Stimulated activated naive CD8-positive, alpha-beta T cell treated with anti-CD3 and anti-CD28 coated beads, Interleukin-15, amount 100 ng/mL, for 72 hours (primary cell): ENCODE measurements around the gene SLC35F1.
A peak's percentile ranks its signal among the peaks of the same experiment; 100 is the strongest.
"Not testable (repeated sequence)": the region's sequence is repeated elsewhere in the genome, so short reads cannot be mapped to it uniquely, and the experiment has no call there.

Experiments used
- ATAC-seq: fragments of 150-1000 bp; cut with Tn5 transposase; 2 replicates; pipeline ENCODE4 v1.10.0; 2021; ENCODE audit warnings: mild to moderate bottlenecking, moderate library complexity
- DNase-seq, 2 donors: peaks; one replicate each; pipeline ENCODE4 v3.0.0; 2021 to 2022
- H3K27ac Mint-ChIP-seq, 2 donors: one replicate each; pipeline ENCODE4 v1.8.0; 2022; ENCODE audit warnings: mild to moderate bottlenecking in 2 of 2, mixed read lengths in 2 of 2, moderate library complexity in 2 of 2
- H3K27me3 Mint-ChIP-seq: one replicate; pipeline ENCODE4 v1.8.0; 2022; ENCODE audit warnings: mixed read lengths
- H3K4me1 Mint-ChIP-seq: one replicate; pipeline ENCODE4 v1.8.0; 2022; ENCODE audit warnings: mild to moderate bottlenecking, mixed read lengths
- H3K4me3 Mint-ChIP-seq, 2 donors: one replicate each; pipeline ENCODE4 v1.8.0; 2022; ENCODE audit warnings: mild to moderate bottlenecking in 2 of 2, mixed read lengths in 2 of 2, moderate library complexity in 1 of 2
- H3K9me3 Mint-ChIP-seq, 2 donors: one replicate each; pipeline ENCODE4 v1.8.0; 2022; ENCODE audit warnings: mixed read lengths in 2 of 2

The SLC35F1 gene

DNA sequence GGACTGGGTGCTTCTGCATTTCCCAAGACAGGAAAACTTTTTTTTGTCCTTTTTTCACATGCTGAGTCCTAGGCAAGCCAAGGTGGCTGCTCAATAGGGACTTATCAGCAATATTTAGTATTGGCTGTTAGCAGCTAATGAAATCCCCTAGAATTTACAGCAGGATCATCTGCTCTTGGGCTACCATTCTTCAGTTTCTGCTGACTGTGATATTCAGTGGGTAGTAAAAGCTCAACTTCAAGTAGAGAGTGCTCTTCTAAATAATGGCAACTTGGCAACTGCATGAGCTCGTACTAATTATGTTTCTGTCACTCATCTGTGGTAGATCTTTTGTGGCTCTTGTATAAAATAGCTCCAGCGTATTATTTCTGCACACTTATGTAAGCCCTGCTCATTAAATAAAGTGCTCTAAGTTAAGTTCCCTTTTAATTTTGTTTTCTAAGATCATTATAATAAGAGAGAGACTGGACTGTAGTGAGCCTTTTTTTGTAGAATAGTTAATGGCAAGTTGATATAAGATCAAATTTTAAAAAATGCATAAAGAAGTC lies 110.3 kb downstream of the SLC35F1 start:
- DNase-seq (no peak), ATAC-seq (no peak)
- Mint-ChIP-seq H3K27me3 (peaks cover 11% of the 10 kb centered on the region), H3K27ac (no peak overlapping the region), H3K4me3 (no peak overlapping the region), H3K4me1 (no peaks in the 10 kb centered on the region), H3K9me3 (peaks cover 3 to 4% of the 10 kb centered on the region in 2 donors)

GRCh38 chr6:118023771-118024170 lies 116.7 kb downstream of the SLC35F1 start:
- Mint-ChIP-seq H3K9me3 (peaks cover 4 to 6% of the 10 kb centered on the region in 2 donors), H3K27ac (no peak overlapping the region), H3K4me3 (no peak overlapping the region), H3K4me1 (no peaks in the 10 kb centered on the region), H3K27me3 (peaks cover 21% of the 10 kb centered on the region)
- ATAC-seq (no peak), DNase-seq (no peak)

DNA sequence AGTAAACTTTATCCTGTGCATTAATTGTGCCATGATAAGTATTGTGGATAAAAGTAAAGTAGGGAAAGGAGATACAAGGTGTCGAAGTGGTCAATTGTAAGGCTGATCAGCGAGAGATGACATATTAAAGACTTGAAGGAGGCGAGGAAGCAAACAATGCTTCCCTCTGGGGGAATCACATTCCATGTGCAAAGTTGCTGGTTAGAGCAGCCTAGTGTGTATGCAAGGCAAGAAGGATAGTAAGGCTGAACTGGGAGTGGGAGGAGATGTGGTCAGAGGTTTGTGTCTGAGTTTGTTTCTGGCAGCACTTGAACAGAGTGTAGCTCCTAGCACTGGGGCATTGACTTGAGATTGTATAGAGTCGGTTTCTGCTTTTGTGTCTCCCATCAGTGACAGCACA lies 122.9 kb downstream of the SLC35F1 start:
- H3K27ac Mint-ChIP-seq, result no peak overlapping the region
- no peak overlapping the region for H3K4me3 Mint-ChIP-seq
- no peak for ATAC-seq

DNA sequence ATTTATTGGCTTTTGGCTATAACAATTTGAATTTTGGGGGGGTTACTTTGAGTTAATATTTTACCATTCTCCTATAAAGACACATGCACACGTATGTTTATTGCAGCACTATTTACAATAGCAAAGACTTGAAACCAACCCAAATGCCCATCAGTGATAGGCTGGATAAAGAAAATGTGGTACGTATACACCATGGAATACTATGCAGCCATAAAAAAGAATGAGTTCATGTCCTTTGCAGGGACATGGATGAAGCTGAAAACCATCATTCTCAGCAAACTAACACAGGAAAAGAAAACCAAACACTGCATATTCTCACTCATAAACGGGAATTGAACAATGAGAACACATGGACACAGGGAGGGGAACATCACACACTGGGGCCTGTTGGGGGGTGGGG lies 130.4 kb downstream of the SLC35F1 start:
- not testable (repeated sequence) for ATAC-seq, H3K27ac Mint-ChIP-seq, H3K4me1 Mint-ChIP-seq, H3K4me3 Mint-ChIP-seq, DNase-seq, H3K9me3 Mint-ChIP-seq, H3K27me3 Mint-ChIP-seq

More for the DNA sequence above, 122.9 kb downstream of the SLC35F1 start:
- H3K9me3 Mint-ChIP-seq, result no peaks in the 10 kb centered on the region
- DNase-seq, result no peak
- no peaks in the 10 kb centered on the region for H3K4me1 Mint-ChIP-seq
- peaks cover 8% of the 10 kb centered on the region for H3K27me3 Mint-ChIP-seq

GRCh38 chr6:118042855-118043254 lies 135.8 kb downstream of the SLC35F1 start:
- ATAC-seq (no peak), DNase-seq (no peak)
- Mint-ChIP-seq H3K9me3 (no peaks in the 10 kb centered on the region), H3K27ac (no peak overlapping the region), H3K27me3 (no peaks in the 10 kb centered on the region), H3K4me1 (no peaks in the 10 kb centered on the region), H3K4me3 (no peak overlapping the region)

DNA sequence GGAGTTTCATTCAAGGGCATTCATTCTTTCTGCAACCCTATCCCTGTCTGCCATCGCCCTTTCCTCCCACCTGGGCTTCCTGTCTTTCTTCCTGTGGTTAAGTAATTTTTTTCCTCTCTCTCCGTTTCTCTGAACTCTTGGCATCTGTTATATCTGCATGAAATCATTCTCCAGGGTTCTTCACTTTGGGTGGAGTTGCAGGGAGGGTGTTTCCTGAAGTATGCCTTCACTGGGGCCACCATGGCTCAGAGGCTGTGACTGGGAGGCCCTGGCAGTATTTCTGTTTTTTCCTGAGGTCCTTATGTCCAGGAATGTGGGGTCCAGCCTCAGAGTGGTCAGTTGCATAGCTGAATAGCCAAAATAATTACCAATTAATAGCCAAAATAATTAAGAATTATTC lies 137.2 kb downstream of the SLC35F1 start:
- Mint-ChIP-seq H3K9me3 (no peaks in the 10 kb centered on the region), H3K27me3 (no peaks in the 10 kb centered on the region), H3K4me3 (no peak overlapping the region), H3K4me1 (no peaks in the 10 kb centered on the region), H3K27ac (no peak overlapping the region)
- DNase-seq (no peak), ATAC-seq (no peak)

GRCh38 chr6:118054082-118054481 lies 147.0 kb downstream of the SLC35F1 start:
- Mint-ChIP-seq H3K4me3 (no peak overlapping the region), H3K27me3 (no peaks in the 10 kb centered on the region), H3K4me1 (no peaks in the 10 kb centered on the region), H3K9me3 (no peaks in the 10 kb centered on the region), H3K27ac (no peak overlapping the region)
- DNase-seq, result no peak
- no peak for ATAC-seq

GRCh38 chr6:118061666-118062065 lies 154.6 kb downstream of the SLC35F1 start:
- Mint-ChIP-seq H3K4me1 (no peaks in the 10 kb centered on the region), H3K4me3 (no peak overlapping the region), H3K27ac (no peak overlapping the region), H3K9me3 (no peaks in the 10 kb centered on the region), H3K27me3 (no peaks in the 10 kb centered on the region)
- DNase-seq (no peak), ATAC-seq (no peak)

DNA sequence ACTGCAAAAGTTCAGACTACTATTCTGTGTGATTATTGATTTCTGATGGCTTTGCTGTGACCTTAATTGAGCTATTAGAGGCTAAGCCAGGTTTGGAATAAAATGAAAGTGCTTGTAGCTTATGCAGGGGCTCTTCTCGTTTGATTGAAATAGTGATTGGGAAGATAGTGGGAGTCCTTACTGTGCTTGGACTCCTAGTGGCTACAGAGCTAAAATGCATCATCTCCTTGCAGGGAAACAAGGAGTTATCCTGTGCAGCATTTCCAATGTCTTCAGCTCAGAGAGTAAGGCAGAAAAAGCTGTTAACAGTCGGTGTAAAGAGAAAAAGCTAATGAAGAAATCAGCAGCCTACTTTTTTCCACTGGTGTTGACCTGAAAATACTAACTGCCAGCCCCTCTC lies 173.5 kb downstream of the SLC35F1 start:
- no peaks in the 10 kb centered on the region for H3K9me3 Mint-ChIP-seq
- no peaks in the 10 kb centered on the region for H3K4me1 Mint-ChIP-seq
- H3K4me3 Mint-ChIP-seq, result no peak overlapping the region
- no peak for ATAC-seq
- no peak overlapping the region for H3K27ac Mint-ChIP-seq
- no peak for DNase-seq
- peaks cover 17% of the 10 kb centered on the region for H3K27me3 Mint-ChIP-seq

DNA sequence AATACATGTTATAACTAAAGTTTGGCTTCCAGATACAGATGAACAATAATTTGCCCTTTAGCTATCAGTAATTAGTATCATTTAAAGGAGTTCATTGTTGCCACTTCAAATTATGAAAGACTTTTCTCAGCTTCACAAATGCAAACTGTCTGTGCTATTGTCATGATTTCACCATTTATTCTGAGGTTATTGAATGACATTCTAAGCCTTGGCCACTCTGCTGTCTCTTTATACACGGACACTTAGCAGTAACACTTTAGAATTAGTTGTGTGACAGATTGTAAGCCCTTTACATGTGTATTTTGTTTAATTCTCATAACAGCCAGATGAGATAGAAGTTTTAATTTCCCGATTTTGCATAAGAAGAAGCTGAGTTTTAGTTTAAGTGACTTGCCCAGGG lies 176.6 kb downstream of the SLC35F1 start:
- Mint-ChIP-seq H3K27ac (no peak overlapping the region), H3K4me1 (no peaks in the 10 kb centered on the region), H3K27me3 (peaks cover 17% of the 10 kb centered on the region), H3K9me3 (no peaks in the 10 kb centered on the region), H3K4me3 (no peak overlapping the region)
- no peak for ATAC-seq
- no peak for DNase-seq

- no peak overlapping the region for H3K4me3 Mint-ChIP-seq
- DNase-seq (no peak), ATAC-seq (no peak)
- H3K27me3 Mint-ChIP-seq, result peaks cover 17% of the 10 kb centered on the region
- peaks cover 0 to 3% of the 10 kb centered on the region in 2 donors for H3K9me3 Mint-ChIP-seq
- H3K27ac Mint-ChIP-seq, result no peak overlapping the region
- no peaks in the 10 kb centered on the region for H3K4me1 Mint-ChIP-seq
Measured at GRCh38 chr6:118085665-118086064, 178.6 kb downstream of the SLC35F1 start.

GRCh38 chr6:118086159-118086558 lies 179.1 kb downstream of the SLC35F1 start:
- ATAC-seq, result no peak
- peaks cover 13% of the 10 kb centered on the region for H3K27me3 Mint-ChIP-seq
- no peak overlapping the region for H3K4me3 Mint-ChIP-seq
- no peak overlapping the region for H3K27ac Mint-ChIP-seq
- H3K4me1 Mint-ChIP-seq, result no peaks in the 10 kb centered on the region
- DNase-seq, result no peak
- H3K9me3 Mint-ChIP-seq, result peaks cover 0 to 8% of the 10 kb centered on the region in 2 donors

GRCh38 chr6:118092086-118092485 lies 185.0 kb downstream of the SLC35F1 start:
- ATAC-seq, result no peak
- Mint-ChIP-seq H3K27ac (no peak overlapping the region), H3K27me3 (no peaks in the 10 kb centered on the region), H3K9me3 (peaks cover 17 to 27% of the 10 kb centered on the region in 2 donors), H3K4me1 (no peaks in the 10 kb centered on the region), H3K4me3 (no peak overlapping the region)
- no peak for DNase-seq

GRCh38 chr6:118097576-118097975 lies 190.5 kb downstream of the SLC35F1 start:
- no peak for ATAC-seq
- H3K9me3 Mint-ChIP-seq, result peaks cover 10 to 16% of the 10 kb centered on the region in 2 donors
- H3K27me3 Mint-ChIP-seq, result no peaks in the 10 kb centered on the region
- no peak overlapping the region for H3K27ac Mint-ChIP-seq
- DNase-seq, result no peak
- no peaks in the 10 kb centered on the region for H3K4me1 Mint-ChIP-seq
- no peak overlapping the region for H3K4me3 Mint-ChIP-seq

DNA sequence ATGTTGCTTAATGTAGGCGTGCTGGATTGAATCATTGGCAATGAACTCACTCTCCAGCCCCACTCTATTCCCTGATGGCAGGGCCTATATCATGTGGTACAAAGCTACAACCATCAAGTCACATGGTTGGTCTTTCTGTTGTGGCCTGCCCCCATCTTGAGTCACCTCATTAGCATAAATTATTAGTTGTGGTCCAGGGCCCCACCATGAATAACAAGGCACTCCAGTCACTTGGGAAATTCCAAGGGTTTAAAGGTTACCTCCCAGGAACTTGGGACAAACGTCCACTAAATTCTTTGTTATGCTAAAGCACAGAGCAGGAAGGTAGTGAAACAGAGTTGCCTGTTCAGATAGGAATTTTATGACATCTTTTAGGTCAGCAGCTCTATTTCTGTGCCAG lies 193.7 kb downstream of the SLC35F1 start:
- no peaks in the 10 kb centered on the region for H3K4me1 Mint-ChIP-seq
- H3K4me3 Mint-ChIP-seq, result no peak overlapping the region
- H3K27me3 Mint-ChIP-seq, result no peaks in the 10 kb centered on the region

DNA sequence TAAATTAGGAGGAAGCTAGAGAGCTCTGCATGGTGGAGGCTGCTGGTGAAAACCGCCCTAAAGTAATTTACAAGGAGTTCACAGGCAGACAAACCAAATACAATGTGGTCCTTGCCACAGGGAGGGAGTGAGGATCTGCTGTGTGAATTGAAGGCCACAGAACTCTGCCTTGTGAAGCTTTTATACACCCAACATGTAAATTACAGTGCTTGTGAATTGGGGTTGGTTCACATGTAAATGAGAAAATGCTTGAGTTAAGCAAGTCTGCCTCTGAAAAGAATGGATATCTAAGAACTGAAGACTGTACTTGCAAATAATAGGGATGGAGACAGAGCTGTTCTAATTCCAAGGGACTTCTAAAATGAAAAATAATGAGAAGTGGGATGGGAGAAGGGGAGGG lies 194.2 kb downstream of the SLC35F1 start:
- Mint-ChIP-seq H3K4me3 (no peak overlapping the region), H3K9me3 (peaks cover 0 to 5% of the 10 kb centered on the region in 2 donors), H3K27me3 (no peaks in the 10 kb centered on the region), H3K4me1 (no peaks in the 10 kb centered on the region), H3K27ac (no peak overlapping the region)
- no peak for ATAC-seq
- no peak for DNase-seq

More for the DNA sequence above, 193.7 kb downstream of the SLC35F1 start:
- Mint-ChIP-seq H3K27ac (no peak overlapping the region), H3K9me3 (peaks cover 0 to 5% of the 10 kb centered on the region in 2 donors)
- DNase-seq (no peak), ATAC-seq (no peak)

DNA sequence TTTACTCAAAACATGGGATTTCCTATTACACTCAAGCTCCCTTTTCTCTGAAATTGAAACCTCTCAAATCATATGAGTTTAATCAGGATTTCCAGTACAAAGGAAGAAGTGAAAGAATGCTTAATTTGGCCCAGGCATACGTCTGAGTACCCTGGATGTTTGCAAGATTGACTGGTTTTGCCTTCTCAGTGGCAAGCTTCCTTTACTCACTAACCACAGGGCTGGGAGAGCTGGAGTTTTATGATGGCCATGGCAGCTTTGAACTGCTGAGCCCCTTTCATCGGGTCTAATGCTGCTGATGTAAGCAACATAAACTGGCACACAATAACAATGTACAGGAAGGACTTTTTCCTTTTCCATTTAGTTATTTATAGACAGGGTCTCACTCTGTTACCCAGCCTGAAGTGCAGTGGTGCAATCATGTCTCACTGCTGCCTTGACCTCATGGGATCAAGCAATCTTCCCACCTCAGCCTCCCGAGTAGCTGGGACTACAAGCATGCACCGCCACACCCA lies 194.8 kb downstream of the SLC35F1 start:
- no peak for ATAC-seq
- Mint-ChIP-seq H3K27ac (peak overlapping the region in 1 of 2 donors; percentile 3), H3K4me1 (no peaks in the 10 kb centered on the region), H3K27me3 (no peaks in the 10 kb centered on the region), H3K9me3 (peaks cover 0 to 5% of the 10 kb centered on the region in 2 donors), H3K4me3 (no peak overlapping the region)
- DNase-seq, result no peak
